ENCODE results near the gene CNTNAP2.

DNA sequence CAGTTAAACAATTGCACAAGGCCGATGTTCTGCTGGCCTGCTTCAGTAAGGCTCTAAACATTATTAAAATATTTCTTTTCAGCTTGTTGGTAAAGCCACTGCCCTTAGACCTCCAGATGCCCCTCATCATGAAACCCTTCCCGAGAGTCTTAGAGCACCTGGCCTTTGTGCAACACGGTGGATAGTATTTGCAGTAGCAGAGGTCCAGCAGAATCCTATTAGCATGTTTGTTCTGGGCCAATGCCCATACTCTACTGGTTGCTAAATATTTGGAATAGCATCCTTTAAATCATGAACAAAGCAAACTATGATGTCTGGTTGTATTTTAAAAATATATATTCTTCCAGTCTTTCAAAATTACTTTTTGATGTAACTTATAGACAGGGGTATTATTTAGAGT is 584.6 kb downstream of the CNTNAP2 start:
- TF ChIP-seq, protein P1, sequence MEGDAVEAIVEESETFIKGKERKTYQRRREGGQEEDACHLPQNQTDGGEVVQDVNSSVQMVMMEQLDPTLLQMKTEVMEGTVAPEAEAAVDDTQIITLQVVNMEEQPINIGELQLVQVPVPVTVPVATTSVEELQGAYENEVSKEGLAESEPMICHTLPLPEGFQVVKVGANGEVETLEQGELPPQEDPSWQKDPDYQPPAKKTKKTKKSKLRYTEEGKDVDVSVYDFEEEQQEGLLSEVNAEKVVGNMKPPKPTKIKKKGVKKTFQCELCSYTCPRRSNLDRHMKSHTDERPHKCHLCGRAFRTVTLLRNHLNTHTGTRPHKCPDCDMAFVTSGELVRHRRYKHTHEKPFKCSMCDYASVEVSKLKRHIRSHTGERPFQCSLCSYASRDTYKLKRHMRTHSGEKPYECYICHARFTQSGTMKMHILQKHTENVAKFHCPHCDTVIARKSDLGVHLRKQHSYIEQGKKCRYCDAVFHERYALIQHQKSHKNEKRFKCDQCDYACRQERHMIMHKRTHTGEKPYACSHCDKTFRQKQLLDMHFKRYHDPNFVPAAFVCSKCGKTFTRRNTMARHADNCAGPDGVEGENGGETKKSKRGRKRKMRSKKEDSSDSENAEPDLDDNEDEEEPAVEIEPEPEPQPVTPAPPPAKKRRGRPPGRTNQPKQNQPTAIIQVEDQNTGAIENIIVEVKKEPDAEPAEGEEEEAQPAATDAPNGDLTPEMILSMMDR (IDR thresholded peaks at IDR 0.05), result no peak
- no peak for TF ChIP-seq POLR2A (IDR thresholded peaks at IDR 0.05)

Measured in testis (tissue), 2 donors.